CD4-positive, alpha-beta T cell treated with Interleukin-6 for 4 hours (primary cell): ENCODE data around the gene LGI2.

ENCODE experiments used
- DNase-seq: peaks from one replicate; pipeline ENCODE4 v3.0.0-alpha.2; 2020; ENCODE audit warnings: mixed read lengths

Gene LGI2

DNA sequence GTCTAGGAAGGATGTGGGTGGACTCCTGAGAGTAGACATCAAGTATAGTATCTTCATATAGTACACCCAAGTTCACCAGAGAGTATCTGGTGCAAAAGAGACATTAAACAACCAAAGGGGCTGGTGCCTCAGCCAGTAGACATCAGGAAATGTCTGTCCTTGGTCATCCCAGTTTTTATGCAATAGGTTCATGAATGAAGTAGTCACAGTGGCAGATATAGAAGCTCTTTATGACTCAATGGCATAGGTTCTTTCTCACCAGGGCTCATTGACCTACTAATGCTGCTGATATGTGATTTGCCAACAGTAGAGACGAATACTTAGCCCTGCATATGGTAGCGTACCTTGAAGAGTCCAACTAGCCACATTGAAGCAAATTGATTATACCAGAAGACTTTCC, 72.9 kb downstream of the LGI2 start:
- DNase-seq = no peak

DNA sequence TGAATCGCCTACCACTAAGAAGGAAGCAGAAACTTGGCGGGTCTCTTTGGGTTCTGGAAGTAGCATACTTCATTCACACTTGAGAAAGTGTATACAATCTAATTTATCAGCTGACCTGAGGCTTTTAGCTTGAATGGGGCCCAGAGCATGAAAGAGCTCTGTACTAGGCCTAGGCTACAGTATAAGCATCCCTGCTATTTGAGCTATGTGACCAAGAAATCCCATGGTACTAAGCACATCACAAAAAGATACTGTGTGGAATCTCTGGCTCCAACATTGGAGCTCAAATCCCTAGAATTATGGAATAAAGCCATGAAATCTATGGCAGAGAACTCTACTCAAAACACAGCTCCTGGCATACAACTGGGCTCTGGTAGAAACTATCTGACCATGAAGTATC, 74.0 kb downstream of the LGI2 start:
- DNase-seq = no peak

DNA sequence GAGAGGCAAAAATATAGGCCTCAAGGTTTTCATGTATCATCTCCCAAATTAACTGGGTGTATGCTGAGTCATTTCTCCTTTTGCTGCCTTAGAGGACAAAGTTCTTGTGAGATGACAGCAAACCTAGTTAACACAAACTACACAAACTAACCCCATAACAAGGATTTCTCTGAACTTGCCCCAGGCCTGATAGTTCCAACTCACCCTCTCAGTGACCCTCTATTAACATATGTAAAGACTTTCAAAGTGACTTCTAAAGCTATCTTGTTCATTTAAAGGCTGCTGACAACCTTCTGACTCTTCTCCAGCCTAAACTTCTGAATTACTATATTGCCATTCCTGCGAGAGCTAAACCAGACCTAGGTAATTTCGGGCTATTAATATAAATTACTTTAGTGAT, 74.7 kb downstream of the LGI2 start:
- no peak for DNase-seq

DNA sequence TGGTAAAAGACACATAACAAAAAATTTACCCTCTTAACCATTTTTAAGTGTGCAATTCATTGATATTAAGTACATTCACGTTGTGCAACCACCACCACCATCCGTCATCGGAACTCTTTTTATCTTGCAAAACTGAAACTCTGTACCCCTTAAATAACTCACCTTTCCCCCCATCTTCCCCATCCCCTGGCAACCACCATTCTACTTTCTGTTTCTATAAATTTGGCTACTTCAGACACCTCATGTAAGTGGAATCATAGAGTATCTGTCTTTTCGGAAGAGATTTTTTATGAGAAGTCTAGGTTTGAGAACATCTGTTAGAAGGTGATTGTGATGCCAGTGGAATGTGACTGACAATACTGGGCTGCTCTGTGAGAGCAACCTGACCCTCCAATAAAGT, 78.1 kb downstream of the LGI2 start:
- no peak for DNase-seq

DNA sequence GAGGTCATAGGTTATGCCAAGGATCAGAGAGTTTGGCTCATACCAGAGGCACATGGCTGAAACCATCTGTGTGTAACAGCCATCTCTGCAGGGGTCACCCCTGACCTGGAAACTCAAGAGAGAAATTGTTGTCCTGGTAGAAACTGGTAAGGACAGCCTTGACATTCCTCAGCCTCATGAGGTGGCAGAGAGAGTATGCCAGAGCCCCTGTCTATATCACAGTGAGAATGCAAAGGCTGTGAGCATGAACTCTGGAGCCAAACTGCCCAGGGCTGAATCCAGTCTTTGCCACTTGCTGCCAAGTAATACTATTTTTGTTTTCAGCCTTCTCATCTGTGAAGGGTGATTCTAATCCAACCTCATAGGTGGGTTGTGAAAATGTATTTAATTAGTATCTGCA, 80.8 kb downstream of the LGI2 start:
- no peak for DNase-seq
